HFF-Myc (cell line): Measurements from ENCODE around the gene UGGT1.

Experiments used
- DNase-seq: peaks from one replicate; pipeline ENCODE4 v3.0.0-alpha.2; 2011; ENCODE audit warnings: low read depth; ENCODE audit errors: extremely low read depth
- H3K4me3 ChIP-seq: replicated peaks from 2 replicates; pipeline ENCODE4 v1.5.1; 2011; ENCODE audit warnings: low read depth, mild to moderate bottlenecking, control low read depth, low read length
- CTCF ChIP-seq: IDR thresholded peaks from 2 replicates; pipeline ENCODE4 v1.5.1; 2012; ENCODE audit warnings: mild to moderate bottlenecking, low read depth, low read length, control low read depth; ENCODE audit errors: missing control alignments

The UGGT1 gene

GRCh38 chr2:128084757-128085156 is 6.2 kb upstream of the UGGT1 start:
- DNase-seq = no peak
- H3K4me3 ChIP-seq = no peak overlapping the region
- no peak for TF ChIP-seq CTCF

- TF ChIP-seq CTCF = no peak
- no peak for DNase-seq
- no peak overlapping the region for H3K4me3 ChIP-seq
Observed at GRCh38 chr2:128086244-128086643, 4.8 kb upstream of the UGGT1 start.

GRCh38 chr2:128090575-128090944 is 440 bp upstream of the UGGT1 start:
- no peak for TF ChIP-seq CTCF
- no peak for DNase-seq
- H3K4me3 ChIP-seq = peak overlapping the region; percentile 97

- TF ChIP-seq CTCF = no peak
- no peak for DNase-seq
- H3K4me3 ChIP-seq = peak overlapping the region; percentile 97
Observed at GRCh38 chr2:128091726-128092080, 703 bp downstream of the UGGT1 start.

GRCh38 chr2:128092656-128093055 is 1.7 kb downstream of the UGGT1 start:
- H3K4me3 ChIP-seq = peak overlapping the region; percentile 97
- no peak for TF ChIP-seq CTCF
- DNase-seq = no peak

- no peak for TF ChIP-seq CTCF
- no peak overlapping the region for H3K4me3 ChIP-seq
- DNase-seq = no peak
Observed at GRCh38 chr2:128093762-128094161, 2.8 kb downstream of the UGGT1 start.

GRCh38 chr2:128095201-128095600 is 4.2 kb downstream of the UGGT1 start:
- no peak for TF ChIP-seq CTCF
- no peak overlapping the region for H3K4me3 ChIP-seq
- DNase-seq = no peak
